ENCODE measurements around the gene REEP6.
"Not testable (repeated sequence)": the region's sequence is repeated elsewhere in the genome, so short reads cannot be mapped to it uniquely, and the experiment has no call there.

The REEP6 gene

DNA sequence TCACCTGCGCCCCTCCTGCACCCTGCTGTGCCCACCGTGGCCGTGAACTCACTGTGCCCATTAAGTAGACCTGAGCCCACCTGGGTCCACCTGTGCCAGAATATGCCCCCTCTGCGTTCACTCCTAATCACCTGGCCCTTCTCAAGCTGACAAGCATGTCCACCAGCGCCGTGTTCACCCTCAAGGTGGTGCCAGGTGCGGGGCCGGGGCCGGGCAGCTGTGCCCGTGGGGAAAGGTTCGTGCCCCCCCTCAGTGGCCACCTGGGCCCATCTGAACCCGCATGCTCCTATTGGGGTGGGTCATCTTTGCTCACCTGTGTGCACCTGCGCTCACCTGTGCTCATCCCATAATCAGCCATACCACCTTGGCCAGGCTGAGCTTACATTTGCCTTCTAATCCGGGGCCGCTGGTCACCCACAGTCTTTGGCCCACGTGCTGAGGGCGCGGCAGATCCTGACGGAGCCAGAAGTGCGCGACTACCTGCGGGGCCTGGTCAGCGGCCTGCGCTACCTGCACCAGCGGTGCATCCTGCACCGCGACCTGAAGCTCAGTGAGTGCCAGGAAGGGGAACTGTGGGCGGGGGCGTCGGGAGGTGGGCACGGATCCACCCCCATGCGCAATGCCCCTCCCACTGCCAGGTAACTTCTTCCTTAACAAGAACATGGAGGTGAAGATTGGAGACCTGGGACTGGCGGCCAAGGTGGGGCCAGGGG is 35.2 kb downstream of the REEP6 start:
- DNase-seq: no peak

DNA sequence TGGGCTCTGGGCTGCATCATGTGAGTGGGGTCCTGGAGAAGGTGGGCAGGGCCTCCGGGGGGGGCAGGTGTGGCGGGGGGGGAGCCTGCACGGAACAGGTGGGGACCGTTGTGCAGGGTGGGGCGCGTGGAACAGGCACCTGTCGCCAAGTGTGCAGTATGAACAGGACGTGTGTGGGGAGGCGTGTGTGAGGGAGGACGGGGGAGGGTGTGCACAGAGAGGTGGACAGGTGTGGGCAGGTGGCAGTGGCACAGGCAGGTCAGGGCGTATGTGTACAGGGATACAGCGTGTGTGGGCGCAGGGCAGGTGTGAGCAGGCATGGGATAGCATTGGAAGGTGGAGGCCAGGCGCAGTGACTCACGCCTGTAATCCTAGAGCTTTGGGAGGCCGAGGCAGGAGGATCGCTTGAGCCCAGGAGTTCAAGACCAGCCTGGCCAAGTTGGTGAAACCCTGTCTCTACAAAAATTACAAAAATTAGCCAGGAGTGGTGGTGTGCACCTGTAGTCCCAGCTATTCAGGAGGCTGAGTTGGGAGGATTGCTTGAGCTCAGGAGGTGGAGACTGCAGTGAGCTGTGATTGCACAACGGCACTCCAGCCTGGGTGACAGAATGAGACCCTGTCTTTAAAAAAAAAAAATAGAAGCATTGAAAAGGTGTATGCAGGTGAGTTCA is 36.1 kb downstream of the REEP6 start:
- no peak for DNase-seq

DNA sequence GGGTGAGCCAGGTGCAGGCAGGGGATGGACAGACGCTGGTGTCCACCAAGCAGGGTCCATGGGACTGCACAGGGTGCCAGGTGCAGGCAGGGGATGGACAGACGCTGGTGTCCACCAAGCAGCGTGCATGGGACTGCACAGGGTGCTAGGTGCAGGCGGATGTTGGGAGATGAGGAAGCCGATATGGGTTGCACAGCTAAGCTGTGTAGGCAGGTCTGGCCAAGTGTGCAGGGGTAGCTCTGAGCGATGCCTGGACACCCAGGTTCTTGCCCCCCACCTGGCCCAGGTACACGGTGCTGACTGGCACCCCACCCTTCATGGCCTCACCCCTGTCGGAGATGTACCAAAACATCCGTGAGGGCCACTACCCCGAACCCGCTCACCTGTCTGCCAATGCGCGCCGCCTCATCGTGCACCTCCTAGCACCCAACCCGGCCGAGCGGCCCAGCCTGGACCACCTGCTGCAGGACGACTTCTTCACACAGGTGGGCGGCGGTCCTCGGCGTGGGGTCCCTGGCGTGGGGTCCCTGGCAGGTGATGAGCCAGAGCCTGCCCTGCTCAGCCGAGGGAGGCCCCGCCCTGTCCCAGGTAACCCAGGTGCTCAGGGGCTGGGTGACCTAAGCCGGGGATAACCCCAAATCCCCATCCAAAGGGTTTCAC is 36.8 kb downstream of the REEP6 start:
- DNase-seq: no peak

DNA sequence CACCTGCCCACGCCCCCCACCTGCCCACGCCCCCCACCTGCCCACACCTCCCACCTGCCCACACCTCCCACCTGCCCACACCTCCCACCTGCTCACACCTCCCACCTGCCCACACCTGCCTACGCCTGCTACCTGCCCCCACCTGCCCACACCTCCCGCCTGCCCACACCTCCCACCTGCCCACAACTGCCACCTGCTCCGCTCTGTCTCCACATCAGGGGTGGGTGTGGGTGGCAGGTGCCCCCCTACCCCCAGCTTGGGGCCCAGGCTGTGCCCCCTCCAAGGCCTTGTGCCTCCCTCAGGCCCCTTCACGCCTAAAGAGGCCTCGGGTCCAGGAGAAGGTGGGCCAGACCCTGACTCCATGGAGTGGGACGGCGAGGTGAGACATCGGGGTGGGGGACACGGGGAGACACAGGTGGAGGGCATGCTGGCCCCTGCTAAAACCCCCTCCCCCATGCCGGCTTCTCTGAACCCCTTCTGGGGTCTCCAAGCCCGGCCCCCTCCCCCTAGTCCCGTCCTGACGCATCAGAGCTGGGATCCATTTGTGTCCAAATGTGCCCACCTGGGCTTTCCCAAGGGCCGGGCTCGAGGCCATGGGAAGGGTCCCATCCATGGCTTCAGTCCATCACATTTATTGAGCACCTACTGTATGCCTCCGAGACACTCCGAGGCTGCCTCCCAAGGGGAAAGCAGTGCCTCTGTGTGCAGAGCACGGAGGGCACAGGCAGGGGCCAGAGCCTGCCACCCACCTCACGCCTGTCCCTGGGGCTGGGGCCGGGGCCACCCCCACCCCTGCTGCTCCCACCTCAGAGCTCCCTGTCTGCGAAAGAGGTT is 37.8 kb downstream of the REEP6 start:
- DNase-seq: no peak

DNA sequence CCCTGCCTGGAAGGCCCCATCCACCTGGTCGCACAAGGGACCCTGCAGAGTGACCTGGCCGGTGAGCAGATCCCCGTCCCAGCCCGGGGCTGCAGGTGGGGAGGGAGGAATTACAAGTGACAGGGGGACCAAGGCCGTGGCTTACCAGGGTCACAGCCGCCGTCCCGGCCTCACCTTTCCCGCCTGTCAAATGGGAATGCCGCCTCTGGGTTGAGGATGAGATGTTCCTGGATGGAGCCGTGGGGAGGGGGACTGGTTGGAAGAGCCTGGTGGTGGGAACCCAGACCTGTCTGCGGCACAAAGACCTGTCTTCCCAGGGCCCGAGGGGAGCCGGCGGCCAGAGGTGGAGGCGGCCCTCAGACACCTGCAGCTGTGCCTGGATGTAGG is 38.4 kb downstream of the REEP6 start:
- DNase-seq: no peak

DNA sequence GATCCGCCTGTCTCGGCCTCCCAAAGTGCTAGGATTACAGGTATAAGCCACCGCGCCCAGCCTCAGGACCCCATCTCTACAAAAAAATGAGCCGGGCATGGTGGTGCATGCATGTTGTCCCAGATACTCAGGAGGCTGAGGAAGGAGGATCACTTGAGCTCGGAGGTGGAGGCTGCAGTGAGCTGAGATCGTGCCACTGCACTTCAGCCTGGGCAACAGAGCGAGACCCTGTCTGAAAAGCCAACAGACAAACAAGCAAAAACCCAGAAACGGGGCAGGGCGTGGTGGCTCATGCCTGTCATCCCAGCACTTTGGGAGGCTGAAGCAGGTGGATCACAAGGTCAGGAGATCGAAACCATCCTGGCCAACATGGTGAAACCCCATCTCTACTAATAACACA is 39.9 kb downstream of the REEP6 start:
- not testable (repeated sequence) for DNase-seq

DNA sequence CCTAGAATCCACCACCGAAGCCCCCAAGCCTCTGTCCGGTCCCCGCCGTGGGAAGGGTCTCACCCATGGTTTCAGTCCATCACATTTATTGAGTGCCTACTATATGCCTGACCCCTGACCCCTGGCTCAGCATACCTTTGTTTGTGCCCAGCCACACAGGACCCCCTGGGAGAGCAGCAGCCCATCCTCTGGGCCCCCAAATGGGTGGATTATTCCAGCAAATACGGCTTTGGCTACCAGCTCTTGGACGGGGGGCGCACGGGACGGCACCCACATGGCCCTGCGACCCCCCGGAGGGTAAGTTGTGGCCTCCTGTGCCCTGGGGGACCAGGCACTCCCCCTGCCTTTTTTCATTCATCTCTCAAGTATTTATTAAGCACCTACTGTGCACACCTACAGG is 40.6 kb downstream of the REEP6 start:
- DNase-seq: no peak

DNA sequence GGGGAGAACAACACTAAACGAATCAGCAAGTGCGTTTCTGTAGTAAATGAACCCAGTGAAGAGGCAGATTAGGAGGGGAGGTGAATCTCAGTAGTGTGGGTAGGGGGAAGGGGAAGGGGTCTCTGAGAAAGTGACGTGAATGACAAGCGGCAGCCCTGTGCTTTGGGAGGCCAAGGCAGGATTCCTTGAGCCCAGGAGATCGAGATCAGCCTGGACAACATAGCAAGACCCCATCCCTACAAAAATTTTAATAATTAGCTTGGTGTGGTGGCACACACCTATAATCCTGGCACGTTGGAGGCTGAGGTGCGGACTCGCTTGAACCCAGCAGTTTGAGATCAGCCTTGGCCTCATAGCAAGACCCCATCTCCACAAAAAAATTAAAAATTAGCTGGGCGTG is 41.0 kb downstream of the REEP6 start:
- no peak for DNase-seq

DNA sequence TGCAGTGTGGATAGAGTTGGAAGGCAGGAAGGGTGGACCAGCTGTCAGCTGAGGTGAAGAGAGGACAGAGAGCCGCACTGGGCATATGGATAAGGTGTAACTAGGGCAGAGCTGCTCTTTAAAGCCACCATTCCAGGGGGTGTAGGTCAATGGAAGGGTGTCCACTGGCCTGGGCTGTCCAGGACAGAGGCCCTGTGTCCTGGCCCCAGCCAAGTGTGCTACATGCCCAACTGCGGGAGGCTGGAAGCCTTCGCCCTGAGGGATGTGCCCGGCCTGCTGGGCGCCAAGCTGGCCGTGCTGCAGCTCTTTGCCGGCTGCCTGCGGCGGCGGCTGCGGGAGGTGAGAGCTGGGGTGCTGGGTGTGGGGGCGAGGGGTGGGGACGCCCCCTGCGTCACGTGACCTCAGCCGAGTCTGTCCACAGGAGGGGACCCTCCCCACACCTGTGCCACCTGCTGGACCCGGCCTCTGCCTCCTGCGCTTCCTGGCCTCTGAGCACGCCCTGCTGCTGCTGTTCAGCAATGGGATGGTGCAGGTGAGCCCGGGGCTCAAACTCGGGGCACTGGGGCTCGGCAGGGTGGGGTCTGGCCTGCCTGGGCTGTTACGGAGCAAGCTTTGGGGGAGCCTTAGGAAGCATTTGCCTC is 42.6 kb downstream of the REEP6 start:
- DNase-seq: no peak

DNA sequence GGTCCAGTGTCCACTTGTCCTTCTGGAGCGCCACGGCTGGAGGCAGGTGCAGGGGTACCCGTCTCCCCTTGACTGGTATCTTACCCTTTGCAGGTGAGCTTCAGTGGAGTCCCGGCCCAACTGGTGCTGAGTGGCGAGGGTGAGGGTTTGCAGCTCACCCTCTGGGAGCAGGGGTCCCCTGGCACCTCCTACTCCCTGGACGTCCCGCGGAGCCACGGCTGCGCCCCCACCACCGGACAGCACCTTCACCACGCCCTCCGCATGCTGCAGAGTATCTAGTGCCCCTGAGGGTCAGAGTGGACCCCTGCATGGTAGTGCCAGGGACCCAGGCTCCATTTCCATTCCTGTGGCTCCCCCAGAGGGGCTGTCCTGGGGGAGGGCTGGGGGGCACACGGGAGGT is 44.0 kb downstream of the REEP6 start:
- DNase-seq: no peak

DNA sequence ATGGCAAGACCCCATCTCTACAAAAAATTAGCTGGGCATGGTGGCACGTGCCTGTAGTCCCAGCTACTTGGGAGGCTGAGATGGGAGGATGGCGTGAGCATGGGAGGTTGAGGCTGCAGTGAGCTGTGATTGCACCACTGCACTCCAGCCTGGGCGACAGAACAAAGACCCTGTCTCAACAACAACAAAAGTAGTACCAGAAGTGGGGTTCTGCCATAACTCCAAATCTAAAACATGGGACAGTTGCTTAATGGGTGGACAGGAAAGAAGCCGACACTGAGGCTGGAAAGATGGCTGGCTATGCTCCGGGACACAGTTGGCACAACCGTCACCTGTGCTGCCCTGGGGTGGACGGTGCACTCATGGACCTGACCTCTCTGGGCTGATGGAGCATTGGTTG is 44.7 kb downstream of the REEP6 start:
- not testable (repeated sequence) for DNase-seq

DNA sequence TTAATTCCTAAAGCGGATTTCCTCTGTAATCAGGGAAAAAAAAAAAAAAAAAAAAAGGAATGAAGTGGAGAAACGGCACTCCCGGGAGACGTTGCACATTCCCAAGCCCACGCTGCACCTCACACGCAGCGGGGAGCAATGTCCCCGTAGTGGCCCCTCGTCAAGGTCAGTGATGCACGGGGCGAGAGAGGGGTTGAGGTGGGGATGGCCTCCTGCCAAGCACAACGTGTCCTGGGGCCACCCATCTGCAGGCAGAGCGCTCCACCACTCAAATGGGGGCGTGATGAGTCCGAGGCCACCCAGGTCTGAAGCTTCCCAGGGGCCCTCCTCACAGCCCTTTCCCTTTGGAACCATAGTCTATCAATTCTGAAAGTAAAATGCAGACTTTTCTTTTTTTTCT is 48.0 kb downstream of the REEP6 start:
- DNase-seq: no peak

DNA sequence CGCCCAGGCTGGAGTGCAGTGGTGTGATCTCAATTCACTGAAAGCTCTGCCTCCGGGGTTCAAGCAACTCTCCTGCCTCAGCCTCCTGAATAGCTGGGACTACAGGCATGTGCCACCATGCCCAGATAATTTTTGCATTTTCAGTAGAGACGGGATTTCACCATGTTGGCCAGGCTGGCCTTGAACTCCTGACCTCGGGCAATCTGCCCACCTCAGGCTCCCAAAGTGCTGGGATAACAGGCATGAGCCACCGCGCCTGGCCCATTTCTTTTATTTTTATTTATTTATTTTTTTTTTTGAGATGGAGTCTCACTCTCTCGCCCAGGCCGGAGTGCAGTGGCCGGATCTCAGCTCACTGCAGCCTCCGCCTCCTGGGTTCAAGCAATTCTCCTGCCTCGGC is 48.8 kb downstream of the REEP6 start:
- DNase-seq: not testable (repeated sequence)

DNA sequence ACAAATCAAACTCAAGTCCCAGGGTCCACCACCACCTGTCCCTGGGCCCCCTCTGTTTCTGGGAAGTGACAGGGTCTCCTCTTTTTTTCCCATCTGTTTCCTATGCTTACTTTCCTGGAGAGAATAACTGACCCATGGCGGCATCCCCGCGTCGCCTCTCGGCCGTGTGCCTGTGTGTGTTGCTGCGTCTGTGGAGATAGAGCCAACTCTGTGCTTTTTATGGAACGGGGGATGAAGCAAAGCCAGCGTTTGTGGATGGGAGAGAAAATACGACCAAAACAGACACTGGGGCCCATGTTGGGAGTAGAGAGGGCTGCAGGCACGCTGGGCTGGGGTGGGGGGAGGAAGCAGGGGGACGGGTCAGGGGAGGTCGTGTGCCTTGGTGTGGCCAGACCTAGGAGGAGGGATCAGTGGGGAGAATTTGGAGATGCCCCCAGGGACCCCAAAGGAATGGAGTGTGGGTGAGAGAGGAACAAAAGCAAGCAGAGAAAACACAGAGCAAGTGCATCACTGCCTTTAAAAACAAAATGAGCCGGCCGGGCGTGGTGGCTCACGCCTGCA is 49.5 kb downstream of the REEP6 start:
- DNase-seq: no peak

Data from activated CD4-positive, alpha-beta T cell treated with anti-CD3 and anti-CD28 coated beads, Interleukin-10, Interleukin-2, amounts not matched to agents 100 ng/mL and 50 ng/mL, durations not matched to agents 16 hours and 8 hours (primary cell).